SK-N-SH (cell line): ENCODE results near the gene ENOX1. TPM values are rescaled to one million over a fixed set of nuclear protein-coding genes. Genes with fewer than 3 reads are reported as not detected.

Source experiments
- CTCF ChIA-PET: fragments of 300-600, 350-600 bp; formaldehyde crosslinking; extraction: SDS; loops from one replicate; lab custom pipeline; 2021; lab: Yijun Ruan, JAX
- POLR2A ChIA-PET: fragments of 350-600 bp; sonication (Branson Sonifier 250); formaldehyde crosslinking; extraction: SDS; loops from one replicate; lab custom pipeline; 2020; ENCODE audit warnings: antibody characterized with exemption, inconsistent platforms; lab: Yijun Ruan, JAX
- DNase-seq: peaks from one replicate; pipeline ENCODE4 v3.0.0; 2012
- H2AFZ ChIP-seq: fragments of 200-600 bp; sonication (generic); 2 replicates; pipeline ENCODE4 v1.8.1; 2016; ENCODE audit warnings: antibody characterized with exemption, mild to moderate bottlenecking, low read depth
- H3F3A ChIP-seq: fragments of 200-600 bp; sonication (generic); replicated peaks from 2 replicates; pipeline ENCODE3; 2016; ENCODE audit warnings: antibody characterized with exemption, mild to moderate bottlenecking; ENCODE audit not compliant: insufficient read depth
- H3K27ac ChIP-seq, 2 experiments: fragments of 200-500 bp in 1 of 2; fragments of 200-600 bp in 1 of 2; sonication (Bioruptor generic) in 1 of 2; sonication (generic), shearing (Covaris generic) in 1 of 2; 2 replicates each; pipeline versions ENCODE4 v1.5.1 to v1.6.1; 2014 to 2016; ENCODE audit warnings: low read depth in 2 of 2, inconsistent platforms in 1 of 2, low read length in 1 of 2, mild to moderate bottlenecking in 1 of 2, mixed read lengths in 1 of 2
- H3K27me3 ChIP-seq: fragments of 200-600 bp; sonication (generic), shearing (Covaris generic); 2 replicates; pipeline ENCODE4 v1.6.1; 2016; ENCODE audit warnings: mixed run types; ENCODE audit not compliant: insufficient read depth
- H3K36me3 ChIP-seq, 2 experiments: fragments of 200-500 bp in 1 of 2; fragments of 200-600 bp in 1 of 2; sonication (Bioruptor generic) in 1 of 2; sonication (generic) in 1 of 2; replicated peaks in 1 of 2; 2 replicates each; pipeline versions ENCODE3 to v1.5.1; 2014 to 2016; ENCODE audit warnings: low read length in 1 of 2, mild to moderate bottlenecking in 1 of 2; ENCODE audit not compliant: insufficient read depth in 2 of 2, control insufficient read depth in 1 of 2
- H3K4me1 ChIP-seq, 2 experiments: fragments of 200-500 bp in 1 of 2; fragments of 200-600 bp in 1 of 2; sonication (Bioruptor generic) in 1 of 2; sonication (generic), shearing (Covaris generic) in 1 of 2; 2 replicates each; pipeline versions ENCODE4 v1.5.1 to v1.6.1; 2014 to 2016; ENCODE audit warnings: low read depth in 1 of 2, low read length in 1 of 2, mixed run types in 1 of 2; ENCODE audit not compliant: insufficient read depth in 2 of 2, control insufficient read depth in 1 of 2
- H3K4me2 ChIP-seq: fragments of 200-600 bp; sonication (generic), shearing (Covaris generic); 2 replicates; pipeline ENCODE4 v1.6.1; 2017; ENCODE audit warnings: mixed run types
- H3K4me3 ChIP-seq, 2 experiments: fragments of 200-500 bp in 1 of 2; fragments of 200-600 bp in 1 of 2; sonication (Bioruptor generic) in 1 of 2; sonication (generic), shearing (Covaris generic) in 1 of 2; 2 replicates each; pipeline versions ENCODE4 v1.5.1 to v1.8.1; 2014 to 2016; ENCODE audit warnings: low read depth in 2 of 2, inconsistent platforms in 1 of 2, low read length in 1 of 2, mild to moderate bottlenecking in 1 of 2, mixed read lengths in 1 of 2, moderate library complexity in 1 of 2
- H3K79me2 ChIP-seq: fragments of 200-600 bp; sonication (generic); 2 replicates; pipeline ENCODE4 v1.8.1; 2017; ENCODE audit warnings: mild to moderate bottlenecking; ENCODE audit not compliant: insufficient read depth
- H3K9ac ChIP-seq: fragments of 200-600 bp; sonication (generic); 2 replicates; pipeline ENCODE4 v1.6.1; 2017; ENCODE audit warnings: mixed run types
- H3K9me2 ChIP-seq: fragments of 200-600 bp; sonication (generic); 2 replicates; pipeline ENCODE4 v1.6.1; 2017; ENCODE audit warnings: mixed run types
- H3K9me3 ChIP-seq: fragments of 200-600 bp; sonication (generic); 2 replicates; pipeline ENCODE4 v1.6.1; 2017; ENCODE audit warnings: mixed run types, mild to moderate bottlenecking, moderate library complexity
- H4K20me1 ChIP-seq: fragments of 200-600 bp; sonication (generic); 2 replicates; pipeline ENCODE4 v1.6.1; 2017; ENCODE audit warnings: mild to moderate bottlenecking, mixed run types; ENCODE audit not compliant: insufficient read depth
- EP300 ChIP-seq, 2 experiments: IDR thresholded peaks; 2 replicates each; pipeline versions ENCODE4 v1.4.0 to v1.6.1; 2012; ENCODE audit warnings: borderline replicate concordance in 1 of 2, low read depth in 1 of 2, low read length in 1 of 2
- FOSL2 ChIP-seq: IDR thresholded peaks from 2 replicates; pipeline ENCODE4 v1.4.0; 2012; ENCODE audit warnings: low read depth, mild to moderate bottlenecking, moderate library complexity, borderline replicate concordance
- FOXJ3 ChIP-seq: sonication (generic); formaldehyde crosslinking; IDR thresholded peaks from 2 replicates; pipeline ENCODE4 v1.5.1; 2020; ENCODE audit warnings: mild to moderate bottlenecking, missing genetic modification reagents
- GATA2 ChIP-seq: sonication (generic); formaldehyde crosslinking; IDR thresholded peaks from 2 replicates; pipeline ENCODE4 v1.5.0; 2020; ENCODE audit warnings: mild to moderate bottlenecking, missing genetic modification reagents
- IRF3 ChIP-seq: fragments of 150-350 bp; IDR thresholded peaks from 2 replicates; pipeline ENCODE4 v1.6.1; 2016; ENCODE audit warnings: mild to moderate bottlenecking, low read depth, low read length
- JUND ChIP-seq: IDR thresholded peaks from 2 replicates; pipeline ENCODE4 v1.4.0; 2012
- MEF2A ChIP-seq: IDR thresholded peaks from 2 replicates; pipeline ENCODE4 v1.4.0; 2012; ENCODE audit warnings: low read depth, borderline replicate concordance
- MXI1 ChIP-seq: IDR thresholded peaks from 2 replicates; pipeline ENCODE4 v1.6.1; 2012; ENCODE audit warnings: mild to moderate bottlenecking, low read depth, low read length, improper control_type of control experiment
- POLR2AphosphoS5 ChIP-seq: IDR thresholded peaks from 2 replicates; pipeline ENCODE4 v1.6.1; 2012; ENCODE audit warnings: low read depth, low read length
- RFX5 ChIP-seq: IDR thresholded peaks from 2 replicates; pipeline ENCODE4 v1.6.1; 2012; ENCODE audit warnings: mild to moderate bottlenecking, improper control_type of control experiment, low read length
- TCF12 ChIP-seq: IDR thresholded peaks from 2 replicates; pipeline ENCODE4 v1.4.0; 2012
- TEAD4 ChIP-seq: IDR thresholded peaks from 2 replicates; pipeline ENCODE4 v1.4.0; 2012; ENCODE audit warnings: mild to moderate bottlenecking, borderline replicate concordance; ENCODE audit not compliant: insufficient read depth
- YY1 ChIP-seq: IDR thresholded peaks from 2 replicates; pipeline ENCODE4 v1.4.0; 2012; ENCODE audit warnings: low read depth, mild to moderate bottlenecking
- ZBTB33 ChIP-seq: IDR thresholded peaks from 2 replicates; pipeline ENCODE4 v1.4.0; 2012; ENCODE audit warnings: low read depth, borderline replicate concordance
- WGBS: methylation state at CpG from one replicate; pipeline ENCODE4 v1.1.6; 2017; ENCODE audit warnings: low lambda C conversion rate; 5-methylcytosine and 5-hydroxymethylcytosine counted together
- polyA plus RNA-seq, 3 experiments: library from polyadenylated mRNA; depleted of rRNA; stranded (reverse); fragments of >200 nt; gene quantifications; 2 replicates each; pipeline ENCODE4 v1.2.3, GENCODE V29; 2012
- TF ChIP-seq, protein P1 (sequence below): fragments of 150-350 bp; IDR thresholded peaks from 2 replicates; pipeline ENCODE4 v1.6.1; 2017; ENCODE audit warnings: antibody characterized with exemption, low read length, low read depth, borderline replicate concordance
- TF ChIP-seq, protein P2 (sequence below): IDR thresholded peaks from 2 replicates; pipeline ENCODE4 v1.4.0; 2012; ENCODE audit warnings: low read depth
- TF ChIP-seq, protein P3 (sequence below): IDR thresholded peaks from 2 replicates; pipeline ENCODE4 v1.6.1; 2012; ENCODE audit warnings: mild to moderate bottlenecking, low read depth, low read length, moderate library complexity
- TF ChIP-seq, protein P4 (sequence below): IDR thresholded peaks from 2 replicates; pipeline ENCODE4 v1.4.0; 2012; ENCODE audit warnings: low read depth, borderline replicate concordance

Gene ENOX1
- polyA plus RNA-seq, 1 of the 3 experiments (the other 2 are of a cell fraction): 5.8 TPM

DNA sequence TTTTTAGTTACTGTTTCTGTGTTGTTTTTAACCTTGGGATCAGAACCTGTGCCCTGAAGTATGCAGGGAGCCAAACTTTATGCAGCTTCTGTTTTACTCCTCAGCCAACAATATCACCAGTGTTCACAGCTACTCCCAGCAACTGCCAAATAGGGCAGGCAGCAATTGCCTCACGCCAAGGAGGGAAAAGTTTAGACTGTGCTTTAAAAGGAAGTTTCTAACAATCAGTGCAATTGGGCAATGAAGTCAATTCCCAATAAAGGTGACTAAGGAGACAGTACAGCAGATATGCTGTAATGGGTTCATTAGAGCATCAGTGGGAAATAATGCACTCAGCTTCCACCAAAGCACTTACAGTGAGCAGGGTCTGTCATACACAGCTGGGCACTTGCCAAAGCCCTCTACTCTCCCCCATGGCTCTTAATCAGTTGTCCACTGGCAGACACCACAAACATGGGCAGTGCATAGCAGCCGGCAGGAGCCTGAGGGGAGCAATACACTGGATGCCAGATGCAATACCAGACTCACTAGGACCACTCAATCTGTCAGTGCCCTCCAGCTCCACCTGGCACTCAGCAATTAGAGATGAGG lies 19.3 kb downstream of the ENOX1 start (continued):
- TF ChIP-seq FOSL2: no peak
- no peak for TF ChIP-seq YY1
- TF ChIP-seq, protein P1, sequence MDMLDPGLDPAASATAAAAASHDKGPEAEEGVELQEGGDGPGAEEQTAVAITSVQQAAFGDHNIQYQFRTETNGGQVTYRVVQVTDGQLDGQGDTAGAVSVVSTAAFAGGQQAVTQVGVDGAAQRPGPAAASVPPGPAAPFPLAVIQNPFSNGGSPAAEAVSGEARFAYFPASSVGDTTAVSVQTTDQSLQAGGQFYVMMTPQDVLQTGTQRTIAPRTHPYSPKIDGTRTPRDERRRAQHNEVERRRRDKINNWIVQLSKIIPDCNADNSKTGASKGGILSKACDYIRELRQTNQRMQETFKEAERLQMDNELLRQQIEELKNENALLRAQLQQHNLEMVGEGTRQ: no peak
- TF ChIP-seq ZBTB33: no peak
- TF ChIP-seq FOXJ3: peak; percentile 98
- TF ChIP-seq POLR2AphosphoS5: peak; percentile 19; the same call in 1 of the 2 replicates
- TF ChIP-seq RFX5: no peak
- peak; percentile 44; the same call in 1 of the 2 replicates for TF ChIP-seq TCF12
- no peak for TF ChIP-seq MXI1
- TF ChIP-seq MEF2A: no peak
- TF ChIP-seq, protein P2, sequence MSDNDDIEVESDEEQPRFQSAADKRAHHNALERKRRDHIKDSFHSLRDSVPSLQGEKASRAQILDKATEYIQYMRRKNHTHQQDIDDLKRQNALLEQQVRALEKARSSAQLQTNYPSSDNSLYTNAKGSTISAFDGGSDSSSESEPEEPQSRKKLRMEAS: no peak
- TF ChIP-seq IRF3: no peak
- no peak for TF ChIP-seq TEAD4
- peak; percentile 92 for TF ChIP-seq GATA2
- no peak for TF ChIP-seq JUND
- TF ChIP-seq, all 33 proteins: peak for 8

- Histone ChIP-seq H3K79me2 (no peaks in the 10 kb centered on the region), H3K4me2 (no peak overlapping the region), H3K4me1 (peaks cover 0 to 34% of the 10 kb centered on the region in 2 experiments; a peak in 2 of 4 replicates), H3F3A (no peaks in the 10 kb centered on the region), H2AFZ (no peak overlapping the region), H3K27ac (peak overlapping the region in 1 of 2 experiments; percentile 89; a peak in 1 of 4 replicates), H4K20me1 (no peaks in the 10 kb centered on the region), H3K9ac (no peak overlapping the region), H3K36me3 (no peaks in the 10 kb centered on the region), H3K9me3 (no peaks in the 10 kb centered on the region), H3K4me3 (no peak overlapping the region), H3K9me2 (no peaks in the 10 kb centered on the region), H3K27me3 (no peaks in the 10 kb centered on the region)
- POLR2A ChIA-PET: no interaction called here
- WGBS: 72% methylated on average over 5 of the region's 5 CpGs
- CTCF ChIA-PET: no interaction called here
- no peak for DNase-seq
- no peak for TF ChIP-seq EP300 (IDR thresholded peaks at IDR 0.05; ENCODE audit: borderline replicate concordance in 1 of 2, low read depth in 1 of 2, low read length in 1 of 2)
- no peak for TF ChIP-seq MXI1
- no peak for TF ChIP-seq JUND
- TF ChIP-seq, protein P3, sequence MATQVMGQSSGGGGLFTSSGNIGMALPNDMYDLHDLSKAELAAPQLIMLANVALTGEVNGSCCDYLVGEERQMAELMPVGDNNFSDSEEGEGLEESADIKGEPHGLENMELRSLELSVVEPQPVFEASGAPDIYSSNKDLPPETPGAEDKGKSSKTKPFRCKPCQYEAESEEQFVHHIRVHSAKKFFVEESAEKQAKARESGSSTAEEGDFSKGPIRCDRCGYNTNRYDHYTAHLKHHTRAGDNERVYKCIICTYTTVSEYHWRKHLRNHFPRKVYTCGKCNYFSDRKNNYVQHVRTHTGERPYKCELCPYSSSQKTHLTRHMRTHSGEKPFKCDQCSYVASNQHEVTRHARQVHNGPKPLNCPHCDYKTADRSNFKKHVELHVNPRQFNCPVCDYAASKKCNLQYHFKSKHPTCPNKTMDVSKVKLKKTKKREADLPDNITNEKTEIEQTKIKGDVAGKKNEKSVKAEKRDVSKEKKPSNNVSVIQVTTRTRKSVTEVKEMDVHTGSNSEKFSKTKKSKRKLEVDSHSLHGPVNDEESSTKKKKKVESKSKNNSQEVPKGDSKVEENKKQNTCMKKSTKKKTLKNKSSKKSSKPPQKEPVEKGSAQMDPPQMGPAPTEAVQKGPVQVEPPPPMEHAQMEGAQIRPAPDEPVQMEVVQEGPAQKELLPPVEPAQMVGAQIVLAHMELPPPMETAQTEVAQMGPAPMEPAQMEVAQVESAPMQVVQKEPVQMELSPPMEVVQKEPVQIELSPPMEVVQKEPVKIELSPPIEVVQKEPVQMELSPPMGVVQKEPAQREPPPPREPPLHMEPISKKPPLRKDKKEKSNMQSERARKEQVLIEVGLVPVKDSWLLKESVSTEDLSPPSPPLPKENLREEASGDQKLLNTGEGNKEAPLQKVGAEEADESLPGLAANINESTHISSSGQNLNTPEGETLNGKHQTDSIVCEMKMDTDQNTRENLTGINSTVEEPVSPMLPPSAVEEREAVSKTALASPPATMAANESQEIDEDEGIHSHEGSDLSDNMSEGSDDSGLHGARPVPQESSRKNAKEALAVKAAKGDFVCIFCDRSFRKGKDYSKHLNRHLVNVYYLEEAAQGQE: no peak
- no peak for TF ChIP-seq ZBTB33
- TF ChIP-seq, protein P4, sequence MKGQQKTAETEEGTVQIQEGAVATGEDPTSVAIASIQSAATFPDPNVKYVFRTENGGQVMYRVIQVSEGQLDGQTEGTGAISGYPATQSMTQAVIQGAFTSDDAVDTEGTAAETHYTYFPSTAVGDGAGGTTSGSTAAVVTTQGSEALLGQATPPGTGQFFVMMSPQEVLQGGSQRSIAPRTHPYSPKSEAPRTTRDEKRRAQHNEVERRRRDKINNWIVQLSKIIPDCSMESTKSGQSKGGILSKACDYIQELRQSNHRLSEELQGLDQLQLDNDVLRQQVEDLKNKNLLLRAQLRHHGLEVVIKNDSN: no peak
- TF ChIP-seq, protein P2: no peak
- TF ChIP-seq, protein P1: no peak
These were observed 20.0 kb downstream of the ENOX1 start for GRCh38 chr13:43766725-43767124.
